SK-N-MC (cell line): ENCODE results near the gene RHOH.

ENCODE experiments used
- EZH2 ChIP-seq: fragments of 200-600 bp; sonication (generic); IDR thresholded peaks from one replicate; pipeline ENCODE4 v1.6.1; 2017; ENCODE audit warnings: antibody characterized with exemption
- FOXP2 ChIP-seq: optimal IDR thresholded peaks from 2 replicates; pipeline ENCODE3; 2011; ENCODE audit warnings: mild to moderate bottlenecking, moderate library complexity; ENCODE audit not compliant: insufficient read depth; ENCODE audit errors: extremely low read length, control extremely low read depth
- POLR2AphosphoS5 ChIP-seq: IDR thresholded peaks from 2 replicates; pipeline ENCODE4 v1.6.1; 2012; ENCODE audit warnings: mild to moderate bottlenecking, low read depth, low read length, borderline replicate concordance

DNA sequence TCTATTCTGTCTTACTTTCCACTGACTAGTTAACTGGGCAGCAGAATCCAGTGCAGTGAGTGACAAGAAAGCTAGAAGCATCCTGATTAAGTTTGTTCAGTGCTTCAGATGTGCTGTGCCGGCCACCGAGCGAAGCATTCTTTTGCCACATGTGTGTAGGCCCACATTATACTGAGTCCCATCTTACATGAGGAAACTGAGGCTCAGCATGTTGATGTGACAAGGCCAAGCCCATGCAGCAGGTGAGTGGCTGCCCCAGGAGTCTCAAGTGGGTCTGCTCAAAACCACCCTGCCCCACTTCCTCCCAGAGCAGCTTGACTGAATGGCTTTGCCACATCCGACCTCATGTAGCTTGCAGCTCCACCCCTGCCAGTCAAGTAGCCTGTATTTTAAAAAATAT lies 50.5 kb downstream of the RHOH start:
- TF ChIP-seq POLR2AphosphoS5 (no peak), EZH2 (no peak), FOXP2 (no peak)
